ENCODE data around the gene NIPAL3. TPM values are rescaled to one million over a fixed set of nuclear protein-coding genes. Genes with fewer than 3 reads are reported as not detected.

Gene NIPAL3
- total RNA-seq (2022; extraction: Qiagen RNA extraction): 6.2 to 8.6 TPM (median 7.3 TPM) in 5 replicates

GRCh38 chr1:24415334-24415909 is at the start of gene NIPAL3:
Gene NIPAL3 (plus strand): TSS chr1:24415802. CDS start chr1:24419548, 3,746 bp downstream.

GRCh38 chr1:24413350-24414163 is 2.0 kb upstream of the NIPAL3 start, which contains the start of gene STPG1:
Gene STPG1 (minus strand): TSS chr1:24413782. CDS start chr1:24401388, 12,394 bp downstream.

GRCh38 chr1:24502709-24503058 is 87.1 kb downstream of the NIPAL3 start, which contains the start of gene RCAN3:
Gene RCAN3 (plus strand): TSS chr1:24502836. CDS start chr1:24514373, 11,537 bp downstream.

Other genes with a start within 250 kb of the NIPAL3 start
- gene IFNLR1, start 228.5 kb upstream of the NIPAL3 start, total RNA-seq (2022; extraction: Qiagen RNA extraction): 0.90 to 1.2 TPM (median 1.1 TPM) in 5 replicates
- 0.79 to 1.0 TPM (median 0.84 TPM) in 5 replicates for gene GRHL3, start 96.4 kb upstream of the NIPAL3 start, total RNA-seq (2022; extraction: Qiagen RNA extraction)
- gene STPG1, start 2.0 kb upstream of the NIPAL3 start, total RNA-seq (2022; extraction: Qiagen RNA extraction): 6.2 to 6.9 TPM (median 6.8 TPM) in 5 replicates
- gene RCAN3, start 87.0 kb downstream of the NIPAL3 start, total RNA-seq (2022; extraction: Qiagen RNA extraction): 10.8 to 16.1 TPM (median 14.7 TPM) in 5 replicates
- 0.03 to 0.08 TPM (median 0.07 TPM) in 5 replicates for gene NCMAP, start 140.3 kb downstream of the NIPAL3 start, total RNA-seq (2022; extraction: Qiagen RNA extraction)
- 35.2 to 63.0 TPM (median 42.4 TPM) in 5 replicates for gene SRRM1, start 227.5 kb downstream of the NIPAL3 start, total RNA-seq (2022; extraction: Qiagen RNA extraction)